Muscle layer of duodenum (tissue), 2 donors: Measurements from ENCODE around the gene EDAR.

Experiments
- H3K27ac ChIP-seq: one replicate; pipeline ENCODE4 v1.7.0; 2013; ENCODE audit warnings: mild to moderate bottlenecking, low read length
- H3K27me3 ChIP-seq: one replicate; pipeline ENCODE4 v1.7.0; 2013; ENCODE audit warnings: low read depth, mild to moderate bottlenecking, control low read depth, low read length
- H3K36me3 ChIP-seq, 2 donors: one replicate each; pipeline ENCODE4 v1.7.0; 2013; ENCODE audit warnings: low read length in 2 of 2, control low read depth in 1 of 2, mild to moderate bottlenecking in 1 of 2; ENCODE audit not compliant: insufficient read depth in 2 of 2, control insufficient read depth in 1 of 2
- H3K4me1 ChIP-seq, 2 donors: one replicate each; pipeline ENCODE4 v1.7.0; 2013; ENCODE audit warnings: low read length in 2 of 2, mild to moderate bottlenecking in 2 of 2, control low read depth in 1 of 2, moderate library complexity in 1 of 2; ENCODE audit not compliant: insufficient read depth in 2 of 2, control insufficient read depth in 1 of 2
- H3K4me3 ChIP-seq, 2 donors: one replicate each; pipeline ENCODE4 v1.7.0; 2013; ENCODE audit warnings: low read length in 2 of 2, low read depth in 1 of 2, mild to moderate bottlenecking in 1 of 2
- H3K9me3 ChIP-seq, 2 donors: one replicate each; pipeline ENCODE4 v1.7.0; 2013; ENCODE audit warnings: low read length in 2 of 2, control low read depth in 1 of 2, mild to moderate bottlenecking in 1 of 2; ENCODE audit not compliant: control insufficient read depth in 1 of 2
- donor health status: healthy.

The EDAR gene

DNA sequence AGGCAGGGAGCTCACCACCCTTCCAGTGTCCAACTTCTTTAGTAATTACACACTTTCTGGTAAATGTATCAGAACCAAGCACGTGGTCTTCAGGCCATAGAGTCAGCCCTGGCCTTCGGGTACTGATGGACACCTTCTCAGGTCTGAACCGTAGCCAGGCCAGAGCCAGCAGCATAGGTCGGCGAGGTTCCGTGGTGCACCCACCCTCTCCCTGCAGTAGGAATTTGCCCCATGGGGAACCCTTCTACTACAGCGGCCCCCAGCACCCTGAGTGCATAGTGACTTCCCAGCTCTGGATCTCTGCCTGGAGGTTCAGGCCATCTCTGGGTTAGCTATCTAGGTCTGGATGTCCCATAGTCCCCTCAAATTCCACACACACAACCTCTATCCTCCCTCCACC lies 61.6 kb downstream of the EDAR start:
- Histone ChIP-seq H3K4me3 (no peak overlapping the region), H3K27me3 (no peaks in the 10 kb centered on the region), H3K36me3 (no peaks in the 10 kb centered on the region), H3K27ac (no peak overlapping the region), H3K9me3 (no peaks in the 10 kb centered on the region), H3K4me1 (peaks cover 0 to 28% of the 10 kb centered on the region in 2 donors)

DNA sequence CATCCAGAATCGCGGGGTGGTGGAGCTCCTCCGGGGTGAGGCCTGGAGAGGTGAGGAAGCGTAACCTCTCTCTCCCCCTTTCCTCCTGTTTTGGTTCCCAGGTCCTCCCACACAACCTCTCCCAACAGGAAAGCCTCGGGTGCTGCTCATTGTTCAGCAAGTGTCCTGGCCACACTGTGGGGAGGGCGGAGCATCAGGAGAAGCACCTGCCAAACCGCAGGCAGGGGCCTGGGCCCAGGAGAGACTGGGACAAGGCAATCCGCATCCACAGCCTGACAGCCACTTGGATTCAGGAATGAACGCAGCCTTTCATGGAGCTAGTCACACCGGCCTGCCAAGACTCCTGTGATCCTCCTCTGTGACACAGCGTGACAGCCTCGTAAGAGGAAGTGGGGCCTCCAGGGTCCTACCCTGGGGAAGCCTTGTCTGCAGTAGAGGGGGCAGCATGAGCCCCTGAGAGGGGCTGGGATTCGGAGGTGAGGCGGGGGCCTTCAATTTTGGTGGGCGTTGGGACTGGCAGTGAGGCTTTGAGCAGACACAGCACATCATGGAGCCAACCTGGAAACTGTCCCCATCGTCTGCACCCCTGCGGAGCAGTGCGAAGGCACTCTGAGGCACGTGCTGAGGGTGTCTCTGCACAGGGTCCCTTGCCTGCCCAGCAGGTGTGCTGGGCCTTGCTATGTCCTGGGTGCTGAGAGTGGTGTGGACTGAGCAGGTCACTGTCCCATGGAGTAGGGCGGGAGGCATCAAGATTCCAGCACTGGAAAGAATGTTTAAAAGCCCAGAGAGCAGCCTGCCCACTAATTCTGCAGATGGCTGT lies 62.2 kb downstream of the EDAR start:
- H3K27ac ChIP-seq, result no peak overlapping the region

DNA sequence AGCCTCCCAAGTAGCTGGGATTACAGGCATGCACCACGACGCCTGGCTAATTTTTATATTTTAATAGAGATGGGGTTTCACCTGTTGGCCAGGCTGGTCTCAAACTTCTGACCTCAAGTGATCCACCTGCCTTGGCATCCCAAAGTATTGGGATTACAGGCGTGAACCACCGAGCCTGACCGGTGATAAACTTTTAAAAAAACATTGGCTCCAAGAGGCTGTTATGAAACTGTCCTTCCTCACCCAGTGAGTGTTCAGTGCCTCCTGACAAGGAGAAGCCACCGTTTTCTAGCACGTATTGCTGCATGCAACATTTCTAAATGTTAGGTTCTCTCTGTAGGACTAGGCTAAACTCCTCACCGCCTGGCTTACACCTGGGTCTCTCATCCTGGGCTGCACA lies 63.3 kb downstream of the EDAR start:
- no peaks in the 10 kb centered on the region for H3K27me3 ChIP-seq
- no peak overlapping the region for H3K27ac ChIP-seq
- peaks cover 0 to 29% of the 10 kb centered on the region in 2 donors for H3K4me1 ChIP-seq

More for the DNA sequence above, 62.2 kb downstream of the EDAR start:
- no peak overlapping the region for H3K4me3 ChIP-seq
- H3K27me3 ChIP-seq, result no peaks in the 10 kb centered on the region
- peaks cover 0 to 29% of the 10 kb centered on the region in 2 donors for H3K4me1 ChIP-seq
- no peaks in the 10 kb centered on the region for H3K36me3 ChIP-seq
- no peaks in the 10 kb centered on the region for H3K9me3 ChIP-seq

DNA sequence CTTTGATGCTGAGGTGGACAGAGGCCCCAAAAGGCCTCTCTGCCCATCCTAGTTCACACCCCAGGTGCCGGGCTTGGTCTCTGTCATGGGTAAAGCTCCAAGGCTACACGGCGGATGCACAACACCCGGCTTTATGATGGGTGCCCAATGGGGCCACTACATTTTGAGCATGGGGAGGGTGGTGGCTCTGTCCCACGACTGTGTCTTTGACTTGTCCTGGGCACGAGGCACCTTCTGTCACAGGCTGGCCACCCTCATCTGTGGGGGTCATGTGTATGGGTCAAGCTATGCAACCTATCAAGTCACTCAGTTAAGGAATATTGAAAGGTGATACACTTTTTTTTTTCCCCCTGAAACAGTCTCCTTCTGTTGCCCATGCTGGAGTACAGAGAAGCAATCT lies 63.7 kb downstream of the EDAR start:
- Histone ChIP-seq H3K27me3 (no peaks in the 10 kb centered on the region), H3K4me1 (peaks cover 0 to 29% of the 10 kb centered on the region in 2 donors)

More for the DNA sequence above, 63.3 kb downstream of the EDAR start:
- H3K4me3 ChIP-seq, result no peak overlapping the region
- no peaks in the 10 kb centered on the region for H3K9me3 ChIP-seq
- no peaks in the 10 kb centered on the region for H3K36me3 ChIP-seq

DNA sequence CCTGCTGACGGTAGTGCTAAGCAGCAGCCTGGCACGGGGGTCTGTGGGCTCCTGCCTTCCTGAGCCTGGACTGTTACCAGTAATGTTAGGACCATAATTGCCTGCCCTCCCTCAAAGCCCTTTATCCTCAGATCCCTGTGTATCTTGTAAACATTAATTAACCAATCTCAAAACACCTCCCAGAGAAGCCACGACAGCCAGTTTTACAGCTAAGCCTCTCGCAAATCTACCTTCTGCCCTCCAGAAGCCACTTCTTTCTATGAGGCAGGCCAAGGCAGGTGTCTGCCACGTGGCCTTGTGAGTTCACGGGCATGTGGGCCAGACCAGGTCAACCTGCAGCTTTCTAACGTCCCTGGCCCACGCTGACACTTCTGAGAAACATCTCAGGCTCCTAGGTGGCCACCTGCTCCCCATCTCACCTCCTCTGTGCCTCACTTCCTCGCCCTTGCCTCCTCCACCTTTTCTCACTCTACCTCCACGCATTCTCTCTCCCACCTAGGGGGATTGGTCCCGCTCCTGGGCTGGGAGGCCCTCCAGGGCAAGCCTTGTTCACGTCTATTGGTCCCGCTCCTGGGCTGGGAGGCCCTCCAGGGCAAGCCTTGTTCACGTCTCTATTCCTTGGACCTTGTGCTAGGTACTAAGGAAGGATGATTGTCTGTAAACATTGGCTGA lies 64.3 kb downstream of the EDAR start:
- no peak overlapping the region for H3K4me3 ChIP-seq
- H3K27ac ChIP-seq, result no peak overlapping the region
- no peaks in the 10 kb centered on the region for H3K27me3 ChIP-seq
- no peaks in the 10 kb centered on the region for H3K9me3 ChIP-seq
- H3K4me1 ChIP-seq, result peaks cover 0 to 29% of the 10 kb centered on the region in 2 donors
- H3K36me3 ChIP-seq, result no peaks in the 10 kb centered on the region

More for the DNA sequence above, 63.7 kb downstream of the EDAR start:
- Histone ChIP-seq H3K4me3 (no peak overlapping the region), H3K27ac (no peak overlapping the region), H3K9me3 (no peaks in the 10 kb centered on the region), H3K36me3 (no peaks in the 10 kb centered on the region)

DNA sequence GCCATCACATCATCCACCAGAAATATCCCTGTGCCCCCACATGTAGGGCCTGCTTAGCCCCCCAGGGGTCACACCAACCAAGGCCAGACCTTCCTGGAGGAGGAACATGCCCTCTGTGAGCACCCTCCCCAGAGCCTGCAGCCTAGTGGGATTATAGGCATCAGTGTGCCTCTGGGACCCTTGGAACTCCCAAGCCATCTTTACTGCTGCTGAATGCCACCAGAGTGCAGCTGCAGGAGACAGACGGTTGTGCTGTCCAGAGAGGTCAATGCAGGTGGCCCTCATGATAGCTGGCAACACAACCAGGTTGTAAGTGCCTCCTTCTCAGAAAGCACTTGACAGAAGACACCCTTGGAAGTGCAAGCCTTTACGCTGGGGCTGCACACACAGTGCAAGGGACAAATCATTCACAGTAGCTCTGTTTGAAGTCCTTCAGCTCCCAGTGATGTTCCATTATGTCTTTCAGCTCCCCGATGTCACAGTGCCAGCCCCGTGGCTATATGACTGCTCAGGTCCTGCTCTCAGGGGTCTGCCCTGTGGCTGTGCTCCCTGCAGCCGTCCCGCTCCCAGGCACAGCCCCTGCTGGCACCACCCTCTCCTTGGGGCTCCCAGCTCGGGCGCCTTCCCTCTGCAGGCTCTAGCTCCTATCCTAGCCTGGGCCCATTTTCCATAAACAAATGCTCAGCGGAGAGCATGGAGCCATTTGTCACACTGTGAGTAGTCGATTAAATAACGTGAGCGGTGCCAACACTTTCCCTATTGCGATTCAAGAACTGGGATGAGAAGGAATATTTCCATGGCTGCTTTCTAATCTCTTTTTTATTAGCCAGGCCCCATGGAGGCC lies 65.1 kb downstream of the EDAR start:
- Histone ChIP-seq H3K4me3 (no peak overlapping the region), H3K27me3 (no peaks in the 10 kb centered on the region), H3K27ac (no peak overlapping the region), H3K36me3 (no peaks in the 10 kb centered on the region), H3K4me1 (peaks cover 0 to 29% of the 10 kb centered on the region in 2 donors), H3K9me3 (no peaks in the 10 kb centered on the region)

DNA sequence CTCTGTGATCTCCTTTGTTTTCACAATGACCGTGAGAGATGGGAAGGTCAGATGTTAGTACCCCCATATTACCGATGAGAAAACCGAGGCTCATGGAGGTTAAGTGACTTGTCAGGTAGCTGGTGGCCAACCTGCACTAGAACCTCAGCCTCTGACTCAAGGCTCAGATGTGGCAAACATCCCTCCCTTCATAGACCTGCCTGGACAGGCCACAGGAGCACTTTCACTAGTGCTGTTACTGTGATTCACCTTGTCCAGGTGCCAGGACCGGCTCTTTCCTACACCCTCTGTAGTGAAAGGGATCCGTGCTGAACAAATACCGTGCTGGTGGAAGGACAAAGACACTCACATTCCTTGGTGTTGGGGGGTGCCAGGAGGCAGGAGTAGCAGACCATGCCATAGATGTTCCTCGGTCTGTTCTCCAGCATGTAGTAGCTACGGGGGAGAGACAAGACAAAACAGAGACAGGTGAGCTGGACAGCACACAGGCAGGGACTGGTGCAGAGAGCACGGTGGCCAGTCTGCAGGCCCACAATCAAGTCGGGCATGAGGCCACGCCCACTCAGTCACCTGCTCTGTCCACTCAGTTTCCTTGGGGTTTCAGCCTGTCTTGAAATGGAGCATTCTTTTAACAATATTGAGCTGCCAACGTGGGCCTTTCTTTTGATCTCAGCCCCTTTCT lies 65.9 kb downstream of the EDAR start:
- Histone ChIP-seq H3K36me3 (no peaks in the 10 kb centered on the region), H3K9me3 (no peaks in the 10 kb centered on the region), H3K4me1 (peaks cover 0 to 29% of the 10 kb centered on the region in 2 donors), H3K27me3 (no peaks in the 10 kb centered on the region), H3K27ac (no peak overlapping the region), H3K4me3 (no peak overlapping the region)

DNA sequence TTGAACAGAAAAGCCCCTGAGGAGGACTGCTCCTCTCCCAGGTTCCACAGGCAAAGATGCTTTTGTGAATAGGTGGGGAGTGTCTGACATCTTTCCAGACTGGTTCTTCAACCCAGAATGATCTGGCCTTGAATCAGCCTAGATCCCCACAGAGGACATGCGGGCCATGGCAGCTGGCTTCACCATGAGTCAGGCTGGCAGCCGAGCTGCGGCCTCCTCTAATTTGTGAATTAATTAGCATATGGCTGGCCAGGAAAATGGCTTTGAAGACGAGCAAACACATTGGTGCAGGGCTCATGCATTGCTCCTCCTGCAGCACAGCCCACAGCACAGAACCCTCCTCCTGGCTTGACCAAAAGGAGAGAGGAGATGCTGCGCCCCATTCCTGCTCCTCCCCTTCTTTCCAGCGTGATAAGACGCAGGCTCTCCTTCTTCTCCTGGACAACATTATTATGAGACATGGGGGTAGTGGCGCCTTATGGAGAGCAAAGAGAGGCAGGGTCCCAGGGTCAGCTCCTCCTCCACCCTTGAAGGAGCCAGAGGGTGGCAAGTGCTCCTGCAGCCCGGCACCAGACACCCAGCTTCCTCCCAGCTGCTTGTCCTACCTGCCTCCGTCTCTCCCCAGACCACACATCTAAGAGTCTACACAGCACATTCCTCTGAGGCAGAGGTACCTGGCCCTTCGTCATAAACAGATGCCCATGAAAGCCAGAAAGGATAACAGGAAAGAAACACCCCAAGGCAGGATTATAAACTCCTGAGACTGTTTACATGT lies 66.7 kb downstream of the EDAR start:
- Histone ChIP-seq H3K4me3 (no peak overlapping the region), H3K27me3 (no peaks in the 10 kb centered on the region), H3K36me3 (no peaks in the 10 kb centered on the region), H3K27ac (no peak overlapping the region), H3K9me3 (no peaks in the 10 kb centered on the region), H3K4me1 (peaks cover 7 to 38% of the 10 kb centered on the region in 2 donors)

DNA sequence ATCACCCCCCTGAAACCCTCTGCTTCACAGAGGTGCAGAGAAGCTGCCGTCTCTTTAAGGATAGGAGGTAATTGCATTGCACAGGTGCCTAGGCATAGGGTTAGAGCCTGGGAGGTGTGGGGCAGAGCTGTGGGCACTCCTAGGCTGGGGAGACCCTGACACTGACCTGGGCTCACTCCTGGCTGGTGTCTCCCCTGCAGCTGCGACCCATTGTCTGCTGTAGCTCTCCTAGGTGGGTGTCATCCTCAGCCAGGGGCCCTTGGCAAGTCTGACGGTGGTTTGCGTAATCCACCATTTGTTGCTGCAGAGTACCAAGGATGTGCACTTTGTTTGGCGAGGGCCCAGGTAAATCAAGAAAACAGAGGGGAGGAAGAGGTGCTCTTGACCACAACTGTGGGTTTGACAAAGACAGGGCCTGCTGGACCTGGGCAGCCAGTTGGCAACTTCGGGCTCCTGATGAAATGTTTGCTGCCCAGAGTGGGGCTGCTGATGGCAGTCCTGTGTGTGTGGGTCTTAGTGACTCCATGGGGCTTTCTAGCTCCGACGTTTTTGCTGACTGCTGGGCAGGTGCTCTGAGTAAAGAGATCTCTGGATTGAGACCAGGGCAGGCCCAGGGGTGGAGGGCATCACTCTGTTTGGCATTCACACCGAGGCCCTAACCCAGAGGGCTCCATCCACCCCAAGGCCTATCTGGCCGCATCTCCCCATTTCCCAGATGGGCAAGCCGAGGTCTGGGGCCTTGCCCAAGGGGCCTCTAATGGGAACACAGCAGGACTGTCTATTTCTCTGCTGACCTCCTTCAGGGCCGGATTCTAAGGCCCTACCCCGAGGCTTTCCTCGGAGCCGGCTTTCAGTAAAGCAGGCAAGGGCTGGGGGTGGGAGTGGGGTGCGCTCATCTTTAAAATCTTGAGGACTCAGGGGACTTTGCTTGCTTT lies 67.7 kb downstream of the EDAR start:
- Histone ChIP-seq H3K27ac (no peak overlapping the region), H3K4me1 (peaks cover 8 to 39% of the 10 kb centered on the region in 2 donors), H3K9me3 (no peaks in the 10 kb centered on the region), H3K36me3 (no peaks in the 10 kb centered on the region), H3K4me3 (no peak overlapping the region), H3K27me3 (no peaks in the 10 kb centered on the region)
